HEK293 (cell line): Measurements from ENCODE around the gene NKAP.
"Not testable (repeated sequence)": the region's sequence is repeated elsewhere in the genome, so short reads cannot be mapped to it uniquely, and the experiment has no call there.

Experiments used
- CTCF ChIA-PET: fragments of 350-600 bp; formaldehyde crosslinking; extraction: SDS; loops from one replicate; lab custom pipeline; 2021; ENCODE audit warnings: antibody characterized with exemption; lab: Yijun Ruan, JAX
- POLR2A ChIA-PET: fragments of 300-600 bp; formaldehyde crosslinking; extraction: SDS; loops from one replicate; lab custom pipeline; 2020; ENCODE audit warnings: antibody characterized with exemption, inconsistent platforms; lab: Yijun Ruan, JAX
- H3K27ac ChIP-seq: fragments of 200-500 bp; sonication (Bioruptor generic); 2 replicates; pipeline ENCODE4 v1.5.1; 2014; ENCODE audit warnings: low read depth, low read length, control low read depth, inconsistent platforms; ENCODE audit errors: extremely low read depth
- H3K36me3 ChIP-seq, 2 experiments: fragments of 200-500 bp in 1 of 2; sonication (Bioruptor generic) in 1 of 2; 1 replicate in 1 of 2; 2 replicates in 1 of 2; pipeline ENCODE4 v1.5.1; 2014 to 2017; ENCODE audit warnings: inconsistent platforms in 2 of 2, low read length in 2 of 2; ENCODE audit not compliant: control insufficient read depth in 2 of 2, insufficient read depth in 1 of 2
- H3K4me1 ChIP-seq: fragments of 200-500 bp; sonication (Bioruptor generic); 2 replicates; pipeline ENCODE4 v1.5.1; 2014; ENCODE audit warnings: mild to moderate bottlenecking, low read length, inconsistent platforms; ENCODE audit not compliant: control insufficient read depth, insufficient read depth
- H3K4me3 ChIP-seq: 2 replicates; pipeline ENCODE4 v1.5.1; 2011; ENCODE audit warnings: low read depth, mild to moderate bottlenecking, control low read depth, low read length, moderate library complexity
- H3K9me3 ChIP-seq: fragments of 200-500 bp; sonication (Bioruptor generic); 2 replicates; pipeline ENCODE4 v1.5.1; 2014; ENCODE audit warnings: low read depth, low read length, inconsistent platforms; ENCODE audit not compliant: control insufficient read depth, insufficient read depth
- BCL11A ChIP-seq: fragments of 450-650 bp; formaldehyde crosslinking; IDR thresholded peaks from 2 replicates; pipeline ENCODE4 v1.5.1; 2016; ENCODE audit warnings: low read depth, missing biosample characterization, missing genetic modification characterization
- PRDM6 ChIP-seq: fragments of 450-650 bp; formaldehyde crosslinking; IDR thresholded peaks from 2 replicates; pipeline ENCODE4 v1.5.1; 2017; ENCODE audit warnings: missing biosample characterization, missing genetic modification characterization
- SETDB1 ChIP-seq: IDR thresholded peaks from one replicate; pipeline ENCODE4 v1.6.1; 2017; ENCODE audit warnings: mild to moderate bottlenecking, low read length, moderate library complexity, mixed read lengths; ENCODE audit not compliant: insufficient read length
- ZBTB20 ChIP-seq: fragments of 450-650 bp; formaldehyde crosslinking; IDR thresholded peaks from 2 replicates; pipeline ENCODE4 v1.5.1; 2016; ENCODE audit warnings: missing biosample characterization, missing genetic modification characterization
- ZBTB8A ChIP-seq: fragments of 450-650 bp; formaldehyde crosslinking; IDR thresholded peaks from 2 replicates; pipeline ENCODE4 v1.5.1; 2016; ENCODE audit warnings: missing biosample characterization, missing genetic modification characterization
- ZFP69B ChIP-seq: fragments of 450-650 bp; formaldehyde crosslinking; IDR thresholded peaks from 2 replicates; pipeline ENCODE4 v1.5.1; 2016; ENCODE audit warnings: missing biosample characterization, missing genetic modification characterization
- ZNF10 ChIP-seq: fragments of 450-650 bp; formaldehyde crosslinking; IDR thresholded peaks from 2 replicates; pipeline ENCODE4 v1.5.1; 2017; ENCODE audit warnings: missing biosample characterization, missing genetic modification characterization
- ZNF114 ChIP-seq: fragments of 450-650 bp; formaldehyde crosslinking; IDR thresholded peaks from 2 replicates; pipeline ENCODE4 v1.5.0; 2017; ENCODE audit warnings: missing biosample characterization, missing genetic modification characterization
- ZNF155 ChIP-seq: fragments of 450-650 bp; formaldehyde crosslinking; IDR thresholded peaks from 2 replicates; pipeline ENCODE4 v1.5.1; 2016; ENCODE audit warnings: missing biosample characterization, missing genetic modification characterization
- ZNF184 ChIP-seq: fragments of 450-650 bp; IDR thresholded peaks from 2 replicates; pipeline ENCODE4 v1.5.1; 2018; ENCODE audit warnings: missing biosample characterization, mild to moderate bottlenecking, missing genetic modification characterization
- ZNF221 ChIP-seq: fragments of 450-650 bp; formaldehyde crosslinking; IDR thresholded peaks from 2 replicates; pipeline ENCODE4 v1.5.1; 2017; ENCODE audit warnings: missing biosample characterization, missing genetic modification characterization, borderline replicate concordance
- ZNF26 ChIP-seq: fragments of 450-650 bp; formaldehyde crosslinking; IDR thresholded peaks from 2 replicates; pipeline ENCODE4 v1.5.1; 2016; ENCODE audit warnings: missing biosample characterization, missing genetic modification characterization
- ZNF48 ChIP-seq: fragments of 450-650 bp; formaldehyde crosslinking; IDR thresholded peaks from 2 replicates; pipeline ENCODE4 v1.5.1; 2016; ENCODE audit warnings: missing biosample characterization, missing genetic modification characterization
- ZNF548 ChIP-seq: fragments of 450-650 bp; formaldehyde crosslinking; IDR thresholded peaks from 2 replicates; pipeline ENCODE4 v1.5.1; 2016; ENCODE audit warnings: missing biosample characterization, missing genetic modification characterization
- ZNF580 ChIP-seq: fragments of 450-650 bp; formaldehyde crosslinking; IDR thresholded peaks from 2 replicates; pipeline ENCODE4 v1.5.1; 2016; ENCODE audit warnings: missing biosample characterization, missing genetic modification characterization
- ZNF621 ChIP-seq: fragments of 450-650 bp; formaldehyde crosslinking; IDR thresholded peaks from 2 replicates; pipeline ENCODE4 v1.5.1; 2017; ENCODE audit warnings: missing biosample characterization, missing genetic modification characterization
- ZNF768 ChIP-seq: fragments of 450-650 bp; formaldehyde crosslinking; IDR thresholded peaks from 2 replicates; pipeline ENCODE4 v1.5.1; 2018; ENCODE audit warnings: missing biosample characterization, mild to moderate bottlenecking, missing genetic modification characterization
- ZNF792 ChIP-seq: fragments of 450-650 bp; formaldehyde crosslinking; IDR thresholded peaks from 2 replicates; pipeline ENCODE4 v1.5.1; 2016; ENCODE audit warnings: missing biosample characterization, missing genetic modification characterization
- ZSCAN5A ChIP-seq: fragments of 450-650 bp; formaldehyde crosslinking; IDR thresholded peaks from 2 replicates; pipeline ENCODE4 v1.5.1; 2016; ENCODE audit warnings: missing biosample characterization, missing genetic modification characterization

The NKAP gene

GRCh38 chrX:119960625-119961024 lies 17.1 kb upstream of the NKAP start (continued):
- no peak for TF ChIP-seq PRDM6 (tag by site-specific recombination)
- no peak for TF ChIP-seq ZNF621 (tag by site-specific recombination)
- no peak for TF ChIP-seq ZNF184 (tag by site-specific recombination)

- H3K4me1 ChIP-seq, H3K9me3 ChIP-seq, H3K27ac ChIP-seq, H3K36me3 ChIP-seq, H3K4me3 ChIP-seq, POLR2A ChIA-PET: not testable (repeated sequence)
- CTCF ChIA-PET = interaction anchor here (0.7 kb wide), 2 partner anchors 693 to 1987 kb away, joined by 3 read pairs; no protein-coding TSS in a partner anchor
These were observed 12.4 kb upstream of the NKAP start for GRCh38 chrX:119955807-119956570.

- H3K27ac ChIP-seq = no peak overlapping the region
- POLR2A ChIA-PET = no interaction called here
- H3K9me3 ChIP-seq = no peaks in the 10 kb centered on the region
- H3K36me3 ChIP-seq = no peaks in the 10 kb centered on the region
- TF ChIP-seq ZNF621 (tag by site-specific recombination) (no peak), ZNF48 (tag by site-specific recombination) (no peak), ZNF26 (tag by site-specific recombination) (no peak)
- no peaks in the 10 kb centered on the region for H3K4me1 ChIP-seq
- no peak overlapping the region for H3K4me3 ChIP-seq
- CTCF ChIA-PET = no interaction called here
These were observed 10.8 kb upstream of the NKAP start for GRCh38 chrX:119954374-119954773.

GRCh38 chrX:119948381-119948780 lies 4.8 kb upstream of the NKAP start:
- Histone ChIP-seq H3K27ac (no peak overlapping the region), H3K4me3 (no peak overlapping the region), H3K9me3 (no peaks in the 10 kb centered on the region), H3K4me1 (no peaks in the 10 kb centered on the region), H3K36me3 (no peaks in the 10 kb centered on the region)
- ChIA-PET CTCF (interaction anchor here (1.7 to 2.9 kb wide), 3 partner anchors 9 to 33 kb away, joined by 3 to 13 read pairs (median 6); no protein-coding TSS in a partner anchor), POLR2A (interaction anchor here (0.6 kb wide), 1 partner anchor 83 kb away, joined by 3 read pairs; no protein-coding TSS in a partner anchor)
- TF ChIP-seq ZBTB20 (tag by site-specific recombination) (no peak), ZNF114 (tag by site-specific recombination) (no peak), BCL11A (no peak), ZSCAN5A (tag by site-specific recombination) (no peak), ZNF548 (no peak), ZNF580 (tag by site-specific recombination) (no peak), ZFP69B (no peak), ZNF768 (no peak), ZBTB8A (tag by site-specific recombination) (no peak), ZNF221 (no peak), SETDB1 (no peak), ZNF155 (no peak), ZNF10 (tag by site-specific recombination) (no peak), ZNF792 (tag by site-specific recombination) (no peak)
